PC-9 (cell line): ENCODE data around the gene SLC22A4. TPM values are rescaled to one million over a fixed set of nuclear protein-coding genes. Genes with fewer than 3 reads are reported as not detected.

Experiments
- BruUV-seq: library from RNA; stranded (reverse); fragments of 400-500 nt; replicated peaks from 2 replicates; lab custom pipeline; 2021; lab: Mats Ljungman, UMichigan
- CTCF ChIA-PET: fragments of 300-600 bp; sonication (Branson Sonifier 250); formaldehyde crosslinking; loops from one replicate; lab custom pipeline; 2022; ENCODE audit warnings: antibody characterized with exemption; lab: Charles Lee
- POLR2A ChIA-PET: fragments of 300-600 bp; sonication (Branson Sonifier 250); formaldehyde crosslinking; loops from one replicate; lab custom pipeline; 2022; ENCODE audit warnings: antibody characterized with exemption; ENCODE audit not compliant: unreplicated experiment; lab: Charles Lee
- DNase-seq, 2 experiments: peaks; one replicate each; pipeline versions ENCODE4 v3.0.0 to v3.0.0-alpha.2; 2015 to 2022; ENCODE audit warnings: mixed read lengths in 1 of 2
- H2AFZ ChIP-seq: fragments of 200-600 bp; sonication (generic); 2 replicates; pipeline ENCODE4 v1.8.1; 2017; ENCODE audit warnings: antibody characterized with exemption
- H3F3A ChIP-seq: fragments of 200-600 bp; sonication (generic); 2 replicates; pipeline ENCODE4 v1.8.1; 2017; ENCODE audit warnings: antibody characterized with exemption, mild to moderate bottlenecking, low read depth; ENCODE audit not compliant: insufficient read depth
- H3K27ac ChIP-seq: fragments of 200-600 bp; sonication (generic); 2 replicates; pipeline ENCODE4 v1.6.1; 2016; ENCODE audit warnings: mixed run types
- H3K27me3 ChIP-seq: fragments of 200-600 bp; sonication (generic); 2 replicates; pipeline ENCODE4 v1.6.1; 2016; ENCODE audit warnings: low read depth, mixed run types; ENCODE audit not compliant: insufficient read depth
- H3K36me3 ChIP-seq: fragments of 200-600 bp; sonication (generic); 2 replicates; pipeline ENCODE4 v1.6.1; 2016; ENCODE audit warnings: low read depth, mixed run types
- H3K4me1 ChIP-seq: fragments of 200-600 bp; sonication (generic); replicated peaks from 2 replicates; pipeline ENCODE4 v1.6.1; 2016; ENCODE audit warnings: mixed run types; ENCODE audit not compliant: insufficient read depth
- H3K4me2 ChIP-seq: fragments of 200-600 bp; sonication (generic); 2 replicates; pipeline ENCODE4 v1.6.1; 2017; ENCODE audit warnings: mixed run types
- H3K4me3 ChIP-seq: fragments of 200-600 bp; sonication (generic); 2 replicates; pipeline ENCODE4 v1.6.1; 2016; ENCODE audit warnings: mixed run types
- H3K79me2 ChIP-seq: fragments of 200-600 bp; sonication (generic); 2 replicates; pipeline ENCODE4 v1.6.1; 2017; ENCODE audit warnings: low read depth, mixed run types
- H3K9me2 ChIP-seq: fragments of 200-600 bp; sonication (generic); 2 replicates; pipeline ENCODE4 v1.8.1; 2017; ENCODE audit warnings: mild to moderate bottlenecking; ENCODE audit not compliant: insufficient read depth
- H3K9me3 ChIP-seq: fragments of 200-600 bp; sonication (generic); 2 replicates; pipeline ENCODE4 v1.8.1; 2016; ENCODE audit warnings: low read depth; ENCODE audit not compliant: insufficient read depth
- H4K20me1 ChIP-seq: fragments of 200-600 bp; sonication (generic); 2 replicates; pipeline ENCODE4 v1.8.1; 2017; ENCODE audit not compliant: insufficient read depth
- CTCF ChIP-seq: fragments of 200-600 bp; sonication (generic); conservative IDR thresholded peaks from 2 replicates; pipeline ENCODE4 v1.6.1; 2017; ENCODE audit warnings: mixed run types, antibody characterized with exemption, mild to moderate bottlenecking, moderate library complexity
- EZH2 ChIP-seq: fragments of 200-600 bp; sonication (generic); IDR thresholded peaks from 2 replicates; pipeline ENCODE4 v1.8.0; 2017; ENCODE audit warnings: antibody characterized with exemption, low read depth
- intact Hi-C: fragments of 100-400 bp; cut with micrococcal nuclease; formaldehyde crosslinking; loops from one replicate; pipeline ENCODE4 v1.10.0; 2022; ENCODE audit not compliant: unreplicated experiment
- total RNA-seq: library from RNA; stranded (reverse); gene quantifications from 2 replicates; pipeline ENCODE4 v1.2.3, GENCODE V29; 2021

The SLC22A4 gene
- total RNA-seq, 1 experiment from 2014 or later = 4.2 TPM

GRCh38 chr5:132272311-132273210, 21.6 kb upstream of the SLC22A4 start:
- DNase-seq = peak in 1 of 2 experiments; percentile 64
- H3K4me1 ChIP-seq = no peaks in the 10 kb centered on the region
- H2AFZ ChIP-seq = no peak overlapping the region
- H3K27ac ChIP-seq = no peak overlapping the region
- CTCF ChIA-PET = interaction anchor here (0.6 kb wide), 3 partner anchors 97 to 467 kb away, joined by 3 to 4 read pairs (median 4); partner anchors contain the start of gene SLC22A5
- H3K4me2 ChIP-seq = no peak overlapping the region
- H3K79me2 ChIP-seq = no peaks in the 10 kb centered on the region
- TF ChIP-seq EZH2 (no peak), CTCF (peak; percentile 87)
- H3K36me3 ChIP-seq = no peaks in the 10 kb centered on the region
- POLR2A ChIA-PET = no interaction called here
- H3F3A ChIP-seq = no peaks in the 10 kb centered on the region
- no peaks in the 10 kb centered on the region for H3K9me3 ChIP-seq
- BruUV-seq = no TSS peak
- no peaks in the 10 kb centered on the region for H3K27me3 ChIP-seq
- intact Hi-C loops = no loop called here
- no peaks in the 10 kb centered on the region for H4K20me1 ChIP-seq
- H3K4me3 ChIP-seq = no peak overlapping the region
- H3K9me2 ChIP-seq = no peaks in the 10 kb centered on the region

- Histone ChIP-seq H3K79me2 (no peaks in the 10 kb centered on the region), H3K9me2 (no peaks in the 10 kb centered on the region), H3K27me3 (no peaks in the 10 kb centered on the region), H3K27ac (no peak overlapping the region), H2AFZ (no peak overlapping the region), H4K20me1 (no peaks in the 10 kb centered on the region), H3F3A (no peaks in the 10 kb centered on the region), H3K36me3 (no peaks in the 10 kb centered on the region), H3K4me2 (no peak overlapping the region), H3K9me3 (no peaks in the 10 kb centered on the region), H3K4me3 (no peak overlapping the region), H3K4me1 (no peaks in the 10 kb centered on the region)
- intact Hi-C loops = no loop called here
- DNase-seq = no peak
- TF ChIP-seq EZH2 = no peak
- TF ChIP-seq CTCF = no peak
- ChIA-PET POLR2A (interaction anchor here (0.7 kb wide), 1 partner anchor 21 kb away, joined by 14 read pairs; the partner anchor contains the start of gene SLC22A4), CTCF (no interaction called here)
- no TSS peak for BruUV-seq
Observed at GRCh38 chr5:132273631-132274030, 20.6 kb upstream of the SLC22A4 start.

- intact Hi-C loops = no loop called here
- Histone ChIP-seq H3K4me2 (no peak overlapping the region), H3K4me1 (no peaks in the 10 kb centered on the region), H3K9me3 (no peaks in the 10 kb centered on the region), H3K27me3 (no peaks in the 10 kb centered on the region), H3K36me3 (no peaks in the 10 kb centered on the region), H3F3A (no peaks in the 10 kb centered on the region), H3K27ac (no peak overlapping the region), H3K4me3 (no peak overlapping the region), H2AFZ (no peak overlapping the region), H4K20me1 (no peaks in the 10 kb centered on the region), H3K9me2 (no peaks in the 10 kb centered on the region), H3K79me2 (no peaks in the 10 kb centered on the region)
- ChIA-PET POLR2A (interaction anchor here (0.7 kb wide), 1 partner anchor 20 kb away, joined by 14 read pairs; the partner anchor contains the start of gene SLC22A4), CTCF (no interaction called here)
- BruUV-seq = no TSS peak
- no peak for DNase-seq
- TF ChIP-seq CTCF = no peak
- no peak for TF ChIP-seq EZH2
Observed at GRCh38 chr5:132274050-132274792, 20.0 kb upstream of the SLC22A4 start.
